ENCODE data around the gene AATF. TPM values are rescaled to one million over a fixed set of nuclear protein-coding genes. Genes with fewer than 3 reads are reported as not detected.
"Not testable (repeated sequence)": the region's sequence is repeated elsewhere in the genome, so short reads cannot be mapped to it uniquely, and the experiment has no call there.

The AATF gene
- total and polyA plus RNA-seq, 2 experiments from 2014 or later: 31.2 to 35.7 TPM

DNA sequence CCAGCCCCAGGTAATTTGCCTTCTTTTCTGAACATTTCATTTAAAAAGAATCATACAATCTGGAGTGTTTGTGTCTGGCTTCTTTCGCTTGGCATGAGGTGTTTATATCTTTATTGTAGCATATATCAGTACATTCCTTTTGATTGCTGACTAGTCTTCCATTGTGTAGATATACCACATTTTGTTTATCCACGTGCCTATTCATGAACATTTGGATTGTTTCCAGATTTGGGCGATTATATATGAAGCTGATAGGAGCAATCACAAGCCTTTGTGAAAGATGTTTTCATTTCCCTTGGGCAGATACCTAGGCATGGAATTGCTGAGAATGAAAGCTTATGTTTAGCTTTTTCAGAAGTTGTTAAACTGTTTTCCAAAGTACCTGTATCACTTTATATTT, 120.3 kb downstream of the AATF start:
- DNase-seq (ENCODE audit: low spot score): no peak
- Histone ChIP-seq H3K36me3 (replicated peaks; ENCODE audit: insufficient read depth, low read depth) (no peaks in the 10 kb centered on the region), H2AFZ (no peak overlapping the region), H4K20me1 (ENCODE audit: insufficient read depth, poor library complexity, severe bottlenecking) (no peaks in the 10 kb centered on the region), H3K27me3 (peaks cover 3% of the 10 kb centered on the region), H3K27ac (no peak overlapping the region), H3K79me2 (no peaks in the 10 kb centered on the region), H3K9me2 (replicated peaks; ENCODE audit: insufficient read depth) (no peaks in the 10 kb centered on the region), H3K9me3 (ENCODE audit: low read depth) (no peaks in the 10 kb centered on the region), H3K4me1 (ENCODE audit: insufficient read depth) (peaks cover 4% of the 10 kb centered on the region), H3K4me3 (no peak overlapping the region), H3K4me2 (no peak overlapping the region)
- 94% methylated on average over 3 of the region's 3 CpGs for WGBS (ENCODE audit: low lambda C conversion rate, missing lambda C conversion rate)
- TF ChIP-seq EZH2 (IDR thresholded peaks at IDR 0.05; ENCODE audit: borderline replicate concordance): no peak
- TF ChIP-seq EZH2phosphoT487 (IDR thresholded peaks at IDR 0.05; ENCODE audit: low read depth, severe bottlenecking, unreplicated experiment): no peak
- TF ChIP-seq, protein P1, sequence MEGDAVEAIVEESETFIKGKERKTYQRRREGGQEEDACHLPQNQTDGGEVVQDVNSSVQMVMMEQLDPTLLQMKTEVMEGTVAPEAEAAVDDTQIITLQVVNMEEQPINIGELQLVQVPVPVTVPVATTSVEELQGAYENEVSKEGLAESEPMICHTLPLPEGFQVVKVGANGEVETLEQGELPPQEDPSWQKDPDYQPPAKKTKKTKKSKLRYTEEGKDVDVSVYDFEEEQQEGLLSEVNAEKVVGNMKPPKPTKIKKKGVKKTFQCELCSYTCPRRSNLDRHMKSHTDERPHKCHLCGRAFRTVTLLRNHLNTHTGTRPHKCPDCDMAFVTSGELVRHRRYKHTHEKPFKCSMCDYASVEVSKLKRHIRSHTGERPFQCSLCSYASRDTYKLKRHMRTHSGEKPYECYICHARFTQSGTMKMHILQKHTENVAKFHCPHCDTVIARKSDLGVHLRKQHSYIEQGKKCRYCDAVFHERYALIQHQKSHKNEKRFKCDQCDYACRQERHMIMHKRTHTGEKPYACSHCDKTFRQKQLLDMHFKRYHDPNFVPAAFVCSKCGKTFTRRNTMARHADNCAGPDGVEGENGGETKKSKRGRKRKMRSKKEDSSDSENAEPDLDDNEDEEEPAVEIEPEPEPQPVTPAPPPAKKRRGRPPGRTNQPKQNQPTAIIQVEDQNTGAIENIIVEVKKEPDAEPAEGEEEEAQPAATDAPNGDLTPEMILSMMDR (IDR thresholded peaks at IDR 0.05; ENCODE audit: poor library complexity): no peak

DNA sequence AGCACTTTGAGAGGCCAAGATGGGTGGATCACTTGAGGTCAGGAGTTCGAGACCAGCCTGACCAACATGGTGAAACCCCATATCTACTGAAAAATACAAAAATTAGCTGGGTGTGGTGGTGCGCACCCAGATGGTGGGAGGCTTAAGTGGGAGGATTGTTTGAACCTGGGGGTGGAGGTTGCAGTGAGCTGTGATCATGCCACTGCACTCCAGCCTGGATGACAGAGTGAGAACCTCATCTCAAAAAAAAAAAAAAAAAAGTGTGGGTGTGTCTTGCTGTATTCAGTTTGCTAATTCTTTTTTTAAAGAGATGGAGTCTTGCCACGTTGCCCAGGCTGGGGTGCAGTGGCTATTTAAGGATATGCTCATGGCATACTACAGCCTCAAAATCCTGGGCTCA, 124.7 kb downstream of the AATF start:
- not testable (repeated sequence) for H3K4me1 ChIP-seq (ENCODE audit: insufficient read depth); H3K27ac ChIP-seq; DNase-seq (ENCODE audit: low spot score); H4K20me1 ChIP-seq (ENCODE audit: insufficient read depth, poor library complexity, severe bottlenecking); H3K9me2 ChIP-seq (replicated peaks; ENCODE audit: insufficient read depth); H3K79me2 ChIP-seq; H3K9me3 ChIP-seq (ENCODE audit: low read depth); H3K4me3 ChIP-seq; H3K4me2 ChIP-seq; H3K36me3 ChIP-seq (replicated peaks; ENCODE audit: insufficient read depth, low read depth); H3K27me3 ChIP-seq; H2AFZ ChIP-seq
- WGBS (ENCODE audit: low lambda C conversion rate, missing lambda C conversion rate): 89% methylated on average over 3 of the region's 3 CpGs

DNA sequence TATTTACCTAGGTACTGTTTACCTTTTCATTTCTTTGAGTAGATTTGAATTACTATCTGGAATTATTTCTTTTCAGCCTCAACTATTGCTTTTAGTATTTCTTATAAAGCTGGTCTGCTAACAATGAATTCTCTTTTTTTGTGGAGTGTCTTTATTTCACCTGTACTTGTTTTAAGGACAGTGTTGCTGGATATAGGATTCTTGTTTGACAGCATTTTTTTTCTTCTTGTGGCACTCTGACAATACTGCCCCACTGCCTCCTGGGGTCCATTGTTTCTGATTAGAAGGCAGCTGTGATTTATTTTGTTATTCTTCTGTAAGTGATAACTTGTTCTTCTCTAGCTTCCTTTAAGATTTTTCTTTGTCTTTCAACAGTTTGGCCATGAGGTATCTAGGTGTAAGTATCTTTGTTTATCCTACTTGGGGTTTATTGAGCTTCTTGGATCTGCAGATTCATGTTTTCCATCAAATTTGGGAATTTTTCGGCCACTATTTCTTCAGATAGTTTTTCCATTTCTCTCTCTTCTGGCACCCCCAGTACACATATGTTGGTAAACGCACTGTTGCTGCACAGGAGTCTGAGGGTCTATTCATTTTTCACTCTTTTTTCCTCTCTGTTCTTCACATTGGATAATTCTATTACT, 130.4 kb downstream of the AATF start:
- 97% methylated on average over 2 of the region's 2 CpGs for whole genome bisulfite sequencing (ENCODE audit: low lambda C conversion rate, missing lambda C conversion rate)
- Histone ChIP-seq H4K20me1 (ENCODE audit: insufficient read depth, poor library complexity, severe bottlenecking) (no peaks in the 10 kb centered on the region), H3K4me1 (ENCODE audit: insufficient read depth) (peaks cover 6% of the 10 kb centered on the region), H3K27ac (no peak overlapping the region), H3K36me3 (replicated peaks; ENCODE audit: insufficient read depth, low read depth) (no peaks in the 10 kb centered on the region), H3K9me3 (ENCODE audit: low read depth) (peaks cover 3% of the 10 kb centered on the region), H3K9me2 (replicated peaks; ENCODE audit: insufficient read depth) (no peaks in the 10 kb centered on the region), H3K27me3 (no peaks in the 10 kb centered on the region), H2AFZ (no peak overlapping the region), H3K4me3 (no peak overlapping the region), H3K79me2 (no peaks in the 10 kb centered on the region), H3K4me2 (no peak overlapping the region)
- no peak for DNase-seq (ENCODE audit: low spot score)
- TF ChIP-seq, protein P1 (IDR thresholded peaks at IDR 0.05; ENCODE audit: poor library complexity): no peak
- TF ChIP-seq EZH2phosphoT487 (IDR thresholded peaks at IDR 0.05; ENCODE audit: low read depth, severe bottlenecking, unreplicated experiment): no peak
- TF ChIP-seq EZH2 (IDR thresholded peaks at IDR 0.05; ENCODE audit: borderline replicate concordance): no peak

DNA sequence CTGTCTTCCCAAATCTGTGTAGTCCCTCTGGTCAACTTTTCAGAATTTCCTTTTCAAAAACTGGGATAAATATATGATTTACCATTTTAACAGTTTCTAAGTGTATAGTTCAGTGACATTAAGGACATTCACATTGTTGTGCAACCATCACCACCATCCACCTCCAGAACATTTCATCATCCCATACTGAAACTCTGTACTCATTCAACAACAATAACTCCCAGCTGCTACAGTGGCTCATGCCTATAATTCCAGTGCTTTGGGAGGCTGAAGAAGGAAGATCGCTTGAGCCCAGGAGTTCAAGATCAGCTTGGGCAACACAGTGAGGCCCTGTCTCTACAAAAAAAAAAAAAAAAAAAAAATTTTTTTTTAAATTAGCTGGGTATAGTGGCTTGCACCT, 131.0 kb downstream of the AATF start:
- Histone ChIP-seq H3K27ac (no peak overlapping the region), H3K9me2 (replicated peaks; ENCODE audit: insufficient read depth) (no peaks in the 10 kb centered on the region), H3K4me3 (no peak overlapping the region), H3K36me3 (replicated peaks; ENCODE audit: insufficient read depth, low read depth) (no peaks in the 10 kb centered on the region), H3K9me3 (ENCODE audit: low read depth) (peaks cover 3% of the 10 kb centered on the region), H3K79me2 (no peaks in the 10 kb centered on the region), H2AFZ (no peak overlapping the region), H3K4me1 (ENCODE audit: insufficient read depth) (peaks cover 11% of the 10 kb centered on the region), H3K4me2 (no peak overlapping the region), H4K20me1 (ENCODE audit: insufficient read depth, poor library complexity, severe bottlenecking) (no peaks in the 10 kb centered on the region), H3K27me3 (no peaks in the 10 kb centered on the region)
- TF ChIP-seq, protein P1 (IDR thresholded peaks at IDR 0.05; ENCODE audit: poor library complexity): no peak
- TF ChIP-seq EZH2phosphoT487 (IDR thresholded peaks at IDR 0.05; ENCODE audit: low read depth, severe bottlenecking, unreplicated experiment): no peak
- TF ChIP-seq EZH2 (IDR thresholded peaks at IDR 0.05; ENCODE audit: borderline replicate concordance): no peak
- 89% methylated on average over 1 of the region's 1 CpG for WGBS (ENCODE audit: low lambda C conversion rate, missing lambda C conversion rate)
- no peak for DNase-seq (ENCODE audit: low spot score)

Data from hepatocyte (in vitro differentiated cells).